ENCODE results near the gene USP47.

DNA sequence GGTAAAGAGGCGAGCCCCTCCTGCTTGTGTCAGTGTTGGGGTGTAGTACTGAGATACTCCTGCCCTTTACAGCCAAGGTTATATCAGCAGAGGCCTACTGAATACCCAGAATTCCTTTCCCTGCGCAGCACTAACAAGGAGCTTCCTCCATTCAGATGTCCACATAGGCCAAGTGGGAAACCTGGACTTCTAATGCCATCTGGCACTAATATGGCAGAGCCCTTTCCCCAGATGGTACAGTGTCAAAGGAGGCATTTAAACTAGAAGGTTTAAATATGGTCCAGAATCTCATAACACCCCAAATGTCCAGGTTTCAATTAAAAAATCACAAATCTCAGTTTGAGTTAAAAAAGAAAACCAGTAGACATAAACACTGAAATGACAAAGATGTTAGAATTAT, 68.8 kb downstream of the USP47 start:
- TF ChIP-seq, protein P1, sequence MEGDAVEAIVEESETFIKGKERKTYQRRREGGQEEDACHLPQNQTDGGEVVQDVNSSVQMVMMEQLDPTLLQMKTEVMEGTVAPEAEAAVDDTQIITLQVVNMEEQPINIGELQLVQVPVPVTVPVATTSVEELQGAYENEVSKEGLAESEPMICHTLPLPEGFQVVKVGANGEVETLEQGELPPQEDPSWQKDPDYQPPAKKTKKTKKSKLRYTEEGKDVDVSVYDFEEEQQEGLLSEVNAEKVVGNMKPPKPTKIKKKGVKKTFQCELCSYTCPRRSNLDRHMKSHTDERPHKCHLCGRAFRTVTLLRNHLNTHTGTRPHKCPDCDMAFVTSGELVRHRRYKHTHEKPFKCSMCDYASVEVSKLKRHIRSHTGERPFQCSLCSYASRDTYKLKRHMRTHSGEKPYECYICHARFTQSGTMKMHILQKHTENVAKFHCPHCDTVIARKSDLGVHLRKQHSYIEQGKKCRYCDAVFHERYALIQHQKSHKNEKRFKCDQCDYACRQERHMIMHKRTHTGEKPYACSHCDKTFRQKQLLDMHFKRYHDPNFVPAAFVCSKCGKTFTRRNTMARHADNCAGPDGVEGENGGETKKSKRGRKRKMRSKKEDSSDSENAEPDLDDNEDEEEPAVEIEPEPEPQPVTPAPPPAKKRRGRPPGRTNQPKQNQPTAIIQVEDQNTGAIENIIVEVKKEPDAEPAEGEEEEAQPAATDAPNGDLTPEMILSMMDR (IDR thresholded peaks at IDR 0.05), result no peak
- no peak for TF ChIP-seq ZFX (IDR thresholded peaks at IDR 0.05; ENCODE audit: borderline replicate concordance)

Data from 22Rv1 (cell line).